Ishikawa (cell line): Measurements from ENCODE around the gene TMPRSS6.

ENCODE experiments used
- CEBPB ChIP-seq: IDR thresholded peaks from 2 replicates; pipeline ENCODE4 v1.6.1; 2012
- CREB1 ChIP-seq: IDR thresholded peaks from 2 replicates; pipeline ENCODE4 v1.6.1; 2012; ENCODE audit warnings: low read depth
- EGR1 ChIP-seq: IDR thresholded peaks from 2 replicates; pipeline ENCODE4 v1.6.1; 2012
- EP300 ChIP-seq: IDR thresholded peaks from 2 replicates; pipeline ENCODE4 v1.6.1; 2012; ENCODE audit warnings: borderline replicate concordance
- FOXM1 ChIP-seq: IDR thresholded peaks from 2 replicates; pipeline ENCODE4 v1.6.1; 2012; ENCODE audit warnings: low read depth, borderline replicate concordance
- NFIC ChIP-seq: IDR thresholded peaks from 2 replicates; pipeline ENCODE4 v1.6.1; 2012
- RAD21 ChIP-seq: IDR thresholded peaks from 2 replicates; pipeline ENCODE4 v1.6.1; 2012; ENCODE audit warnings: low read depth
- TAF1 ChIP-seq: IDR thresholded peaks from 2 replicates; pipeline ENCODE4 v1.6.1; 2012; ENCODE audit warnings: low read depth, mild to moderate bottlenecking
- TCF12 ChIP-seq: IDR thresholded peaks from 2 replicates; pipeline ENCODE4 v1.6.1; 2012; ENCODE audit warnings: low read depth
- TEAD4 ChIP-seq: IDR thresholded peaks from 2 replicates; pipeline ENCODE4 v1.6.1; 2012
- YY1 ChIP-seq: IDR thresholded peaks from 2 replicates; pipeline ENCODE4 v1.6.1; 2012; ENCODE audit warnings: low read depth
- ZBTB7A ChIP-seq: IDR thresholded peaks from 2 replicates; pipeline ENCODE4 v1.6.1; 2012; ENCODE audit warnings: low read depth
- TF ChIP-seq, protein P1 (sequence below): IDR thresholded peaks from 2 replicates; pipeline ENCODE4 v1.6.1; 2012; ENCODE audit warnings: low read depth, mild to moderate bottlenecking
- TF ChIP-seq, protein P2 (sequence below): IDR thresholded peaks from 2 replicates; pipeline ENCODE4 v1.6.1; 2012
- TF ChIP-seq, protein P3 (sequence below): IDR thresholded peaks from 2 replicates; pipeline ENCODE4 v1.6.1; 2012

TMPRSS6 gene

DNA sequence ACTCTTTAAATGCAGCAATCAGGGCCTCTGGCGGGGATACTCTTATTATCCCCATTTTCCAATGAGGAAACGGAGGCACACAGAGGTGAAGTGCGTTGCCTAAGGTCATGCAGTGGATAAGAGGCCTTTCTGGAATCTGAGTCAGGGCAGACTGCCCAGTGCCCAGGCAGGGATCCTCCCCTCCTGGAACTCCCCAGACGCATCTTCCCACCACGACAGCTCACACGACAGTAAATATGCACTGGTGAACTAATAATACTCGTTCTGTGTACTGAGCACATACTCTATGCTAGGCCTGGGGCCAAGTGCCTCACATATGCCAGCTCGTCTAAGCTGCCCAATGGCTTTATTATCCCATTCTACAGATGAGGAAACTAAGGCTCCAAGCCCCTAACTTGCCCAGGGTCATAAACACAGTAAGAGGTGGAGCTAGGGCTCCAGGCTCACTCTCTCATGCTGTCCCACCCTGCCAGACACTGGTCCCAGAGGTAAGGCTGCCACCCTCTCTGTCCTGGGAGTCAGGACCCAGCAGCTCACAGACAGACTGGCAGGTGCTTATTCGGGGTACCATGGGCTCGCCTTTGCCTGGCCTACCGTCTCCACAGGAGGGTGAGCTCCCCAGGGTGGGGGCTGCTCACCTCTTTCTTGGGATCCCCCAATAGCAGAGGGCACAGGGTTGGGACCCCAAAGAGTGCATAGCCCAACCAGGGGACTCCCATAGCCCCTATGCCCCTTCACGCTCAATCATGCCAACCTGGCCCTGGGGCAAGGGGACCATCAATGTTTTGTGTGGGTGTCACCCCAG, 37.9 kb upstream of the TMPRSS6 start:
- TF ChIP-seq YY1 (no peak), TCF12 (no peak), TAF1 (no peak), CREB1 (no peak), CEBPB (no peak), RAD21 (no peak), FOXM1 (no peak), EP300 (no peak), ZBTB7A (no peak), EGR1 (no peak), NFIC (no peak)
- TF ChIP-seq, protein P1, sequence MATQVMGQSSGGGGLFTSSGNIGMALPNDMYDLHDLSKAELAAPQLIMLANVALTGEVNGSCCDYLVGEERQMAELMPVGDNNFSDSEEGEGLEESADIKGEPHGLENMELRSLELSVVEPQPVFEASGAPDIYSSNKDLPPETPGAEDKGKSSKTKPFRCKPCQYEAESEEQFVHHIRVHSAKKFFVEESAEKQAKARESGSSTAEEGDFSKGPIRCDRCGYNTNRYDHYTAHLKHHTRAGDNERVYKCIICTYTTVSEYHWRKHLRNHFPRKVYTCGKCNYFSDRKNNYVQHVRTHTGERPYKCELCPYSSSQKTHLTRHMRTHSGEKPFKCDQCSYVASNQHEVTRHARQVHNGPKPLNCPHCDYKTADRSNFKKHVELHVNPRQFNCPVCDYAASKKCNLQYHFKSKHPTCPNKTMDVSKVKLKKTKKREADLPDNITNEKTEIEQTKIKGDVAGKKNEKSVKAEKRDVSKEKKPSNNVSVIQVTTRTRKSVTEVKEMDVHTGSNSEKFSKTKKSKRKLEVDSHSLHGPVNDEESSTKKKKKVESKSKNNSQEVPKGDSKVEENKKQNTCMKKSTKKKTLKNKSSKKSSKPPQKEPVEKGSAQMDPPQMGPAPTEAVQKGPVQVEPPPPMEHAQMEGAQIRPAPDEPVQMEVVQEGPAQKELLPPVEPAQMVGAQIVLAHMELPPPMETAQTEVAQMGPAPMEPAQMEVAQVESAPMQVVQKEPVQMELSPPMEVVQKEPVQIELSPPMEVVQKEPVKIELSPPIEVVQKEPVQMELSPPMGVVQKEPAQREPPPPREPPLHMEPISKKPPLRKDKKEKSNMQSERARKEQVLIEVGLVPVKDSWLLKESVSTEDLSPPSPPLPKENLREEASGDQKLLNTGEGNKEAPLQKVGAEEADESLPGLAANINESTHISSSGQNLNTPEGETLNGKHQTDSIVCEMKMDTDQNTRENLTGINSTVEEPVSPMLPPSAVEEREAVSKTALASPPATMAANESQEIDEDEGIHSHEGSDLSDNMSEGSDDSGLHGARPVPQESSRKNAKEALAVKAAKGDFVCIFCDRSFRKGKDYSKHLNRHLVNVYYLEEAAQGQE: no peak
- TF ChIP-seq, protein P2, sequence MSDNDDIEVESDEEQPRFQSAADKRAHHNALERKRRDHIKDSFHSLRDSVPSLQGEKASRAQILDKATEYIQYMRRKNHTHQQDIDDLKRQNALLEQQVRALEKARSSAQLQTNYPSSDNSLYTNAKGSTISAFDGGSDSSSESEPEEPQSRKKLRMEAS: no peak
- TF ChIP-seq, protein P3, sequence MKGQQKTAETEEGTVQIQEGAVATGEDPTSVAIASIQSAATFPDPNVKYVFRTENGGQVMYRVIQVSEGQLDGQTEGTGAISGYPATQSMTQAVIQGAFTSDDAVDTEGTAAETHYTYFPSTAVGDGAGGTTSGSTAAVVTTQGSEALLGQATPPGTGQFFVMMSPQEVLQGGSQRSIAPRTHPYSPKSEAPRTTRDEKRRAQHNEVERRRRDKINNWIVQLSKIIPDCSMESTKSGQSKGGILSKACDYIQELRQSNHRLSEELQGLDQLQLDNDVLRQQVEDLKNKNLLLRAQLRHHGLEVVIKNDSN: no peak

DNA sequence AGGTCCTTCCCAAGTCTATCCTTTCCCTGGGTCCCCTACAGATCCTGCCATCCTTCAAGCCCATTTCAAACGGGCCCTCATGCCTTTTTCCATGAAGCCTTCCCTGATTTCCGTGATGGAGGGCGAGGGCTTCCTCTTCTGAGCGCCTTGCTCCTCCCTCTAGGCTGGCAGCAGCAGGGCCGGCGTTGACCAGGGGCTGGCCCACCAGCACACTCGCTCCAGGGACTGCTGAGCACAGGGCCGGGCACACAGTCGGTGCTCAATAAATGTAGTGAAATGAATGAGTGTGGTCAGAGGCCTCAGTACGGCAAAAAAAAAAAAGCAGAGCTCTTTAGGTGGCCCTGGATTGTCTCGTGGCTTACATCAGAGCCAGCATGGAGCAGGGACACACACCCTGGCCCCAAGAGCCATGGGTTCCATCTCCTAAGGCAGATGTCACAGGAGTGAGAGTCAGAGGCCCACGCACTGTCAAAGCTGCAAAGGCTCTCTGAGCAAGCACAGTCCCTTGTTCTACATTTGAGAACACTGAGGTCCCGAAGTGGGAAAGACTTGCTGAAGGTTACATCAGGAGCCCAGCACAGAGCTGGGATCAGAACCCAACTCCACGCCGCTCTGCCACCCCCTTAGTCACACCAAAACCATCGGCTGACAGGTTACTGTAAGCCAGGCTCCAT, 37.1 kb upstream of the TMPRSS6 start:
- TF ChIP-seq TAF1 (no peak), YY1 (no peak), TEAD4 (no peak), NFIC (no peak), CREB1 (no peak), RAD21 (no peak), CEBPB (no peak), TCF12 (no peak), EP300 (no peak), EGR1 (no peak), ZBTB7A (no peak), FOXM1 (no peak)
- TF ChIP-seq, protein P3: no peak
- TF ChIP-seq, protein P1: no peak
- TF ChIP-seq, protein P2: no peak

DNA sequence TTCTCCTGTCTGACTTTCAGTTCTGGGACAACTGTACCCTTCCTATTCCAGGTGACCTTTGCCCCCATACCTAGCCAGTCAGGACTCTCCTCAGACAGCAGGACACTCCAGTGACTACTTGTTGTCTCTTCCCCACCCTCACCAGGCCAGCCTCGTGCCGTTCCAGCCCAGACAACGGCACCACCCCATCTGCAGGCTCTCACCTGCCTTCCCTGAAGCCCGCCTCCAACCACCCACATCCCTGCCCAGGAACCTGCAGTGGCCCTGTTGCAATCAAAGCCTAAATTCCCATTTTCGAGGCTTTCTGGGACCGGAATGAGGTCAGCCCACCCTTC, 36.5 kb upstream of the TMPRSS6 start:
- TF ChIP-seq, protein P2: no peak
- TF ChIP-seq TAF1 (no peak), TCF12 (no peak), NFIC (no peak), CREB1 (no peak), CEBPB (no peak)

DNA sequence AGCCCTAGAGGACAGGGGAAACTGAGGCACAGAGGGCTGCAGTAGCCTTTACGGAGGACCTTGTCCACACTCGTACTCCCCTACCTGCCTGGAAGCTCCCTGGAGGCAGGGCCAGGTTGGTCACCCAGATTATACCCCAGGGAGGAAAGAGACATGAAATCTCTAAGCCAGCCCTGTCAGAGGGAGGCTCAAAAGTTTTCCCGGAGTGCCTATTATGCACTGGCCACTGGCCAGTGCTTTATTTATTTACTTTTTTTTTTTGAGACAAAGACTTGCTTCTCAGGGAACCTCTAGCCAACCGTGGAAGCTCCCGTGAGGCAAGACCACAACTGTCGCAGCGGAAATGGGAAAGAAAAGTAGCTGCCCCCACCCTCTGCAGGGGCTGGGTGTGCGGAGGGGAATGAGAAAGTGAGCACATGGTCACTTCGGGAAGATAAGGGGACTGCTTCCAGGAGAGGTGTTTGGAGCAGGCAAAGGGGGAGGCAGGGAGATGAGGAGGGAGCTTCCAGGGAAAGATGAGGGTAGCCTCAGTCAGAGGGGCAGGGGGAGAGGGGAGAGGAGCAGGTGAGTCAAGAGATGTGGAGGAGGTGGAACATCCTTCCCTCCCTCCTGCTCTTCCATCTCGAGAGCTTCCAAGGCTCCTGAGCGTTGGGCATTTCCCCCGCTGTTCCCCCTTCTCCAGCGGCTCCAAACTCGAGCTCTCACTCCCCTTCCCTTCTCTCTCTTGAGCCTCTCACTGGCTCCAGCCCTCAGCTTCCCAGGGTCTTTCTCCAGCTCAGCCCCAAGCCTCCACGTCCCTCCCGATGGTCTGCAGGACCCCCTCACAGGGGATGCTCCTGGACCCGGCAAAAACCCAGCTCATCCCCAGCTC, 35.9 kb upstream of the TMPRSS6 start:
- TF ChIP-seq YY1 (no peak), CREB1 (no peak), TAF1 (no peak), EGR1 (no peak), NFIC (no peak), TCF12 (no peak), FOXM1 (no peak), CEBPB (no peak), ZBTB7A (no peak), TEAD4 (no peak), RAD21 (no peak), EP300 (no peak)
- TF ChIP-seq, protein P3: no peak
- TF ChIP-seq, protein P1: no peak
- TF ChIP-seq, protein P2: no peak
